Keratinocyte (primary cell): ENCODE results near the gene PCYOX1L. TPM values are rescaled to one million over a fixed set of nuclear protein-coding genes. Genes with fewer than 3 reads are reported as not detected.

Experiments used
- DNase-seq: peaks from one replicate; pipeline ENCODE4 v3.0.0-alpha.2; 2011; ENCODE audit warnings: low read depth, missing footprints, low spot score
- FAIRE-seq: peaks from 2 replicates; lab custom pipeline; 2011; peaks lifted over from hg19 to GRCh38; lab: Jason Lieb, UNC
- H2AFZ ChIP-seq: 2 replicates; pipeline ENCODE4 v1.6.0; 2012; ENCODE audit warnings: low read length, control low read depth, inconsistent platforms; ENCODE audit not compliant: control insufficient read depth
- H3K27ac ChIP-seq: 2 replicates; pipeline ENCODE4 v1.5.1; 2011; ENCODE audit warnings: low read length; ENCODE audit not compliant: control insufficient read depth, insufficient read depth
- H3K27me3 ChIP-seq: 3 replicates; pipeline ENCODE4 v1.6.0; 2011; ENCODE audit warnings: low read length; ENCODE audit not compliant: control insufficient read depth, insufficient read depth; ENCODE audit errors: extremely low read depth
- H3K36me3 ChIP-seq, 2 experiments: 2 replicates in 1 of 2; 3 replicates in 1 of 2; pipeline ENCODE4 v1.5.1; 2011; ENCODE audit warnings: low read length in 2 of 2, mild to moderate bottlenecking in 1 of 2; ENCODE audit not compliant: control insufficient read depth in 2 of 2, insufficient read depth in 2 of 2; ENCODE audit errors: extremely low read depth in 1 of 2
- H3K4me1 ChIP-seq: 3 replicates; pipeline ENCODE4 v1.5.1; 2011; ENCODE audit warnings: low read length; ENCODE audit not compliant: control insufficient read depth, insufficient read depth; ENCODE audit errors: extremely low read depth
- H3K4me2 ChIP-seq: 3 replicates; pipeline ENCODE4 v1.6.0; 2011; ENCODE audit warnings: low read depth, low read length; ENCODE audit not compliant: control insufficient read depth, insufficient read depth; ENCODE audit errors: extremely low read depth
- H3K4me3 ChIP-seq, 3 experiments: fragments of 200-600 bp in 1 of 3; sonication (generic) in 1 of 3; 2 replicates in 2 of 3; 3 replicates in 1 of 3; pipeline ENCODE4 v1.5.1; 2011 to 2016; ENCODE audit warnings: low read length in 3 of 3, mild to moderate bottlenecking in 3 of 3, control low read depth in 2 of 3, inconsistent platforms in 1 of 3, low read depth in 1 of 3, mixed read lengths in 1 of 3, mixed run types in 1 of 3, moderate library complexity in 1 of 3; ENCODE audit not compliant: control insufficient read depth in 2 of 3, insufficient read depth in 2 of 3; ENCODE audit errors: extremely low read depth in 1 of 3
- H3K79me2 ChIP-seq: 2 replicates; pipeline ENCODE4 v1.6.0; 2012; ENCODE audit warnings: low read length; ENCODE audit not compliant: control insufficient read depth, insufficient read depth
- H3K9ac ChIP-seq: 3 replicates; pipeline ENCODE4 v1.6.0; 2011; ENCODE audit warnings: low read length; ENCODE audit not compliant: control insufficient read depth, insufficient read depth; ENCODE audit errors: extremely low read depth
- H3K9me1 ChIP-seq: 3 replicates; pipeline ENCODE4 v1.6.0; 2011; ENCODE audit warnings: low read length; ENCODE audit not compliant: control insufficient read depth, insufficient read depth; ENCODE audit errors: extremely low read depth
- H3K9me3 ChIP-seq: 2 replicates; pipeline ENCODE4 v1.5.1; 2012; ENCODE audit warnings: low read depth, low read length; ENCODE audit not compliant: control insufficient read depth
- H4K20me1 ChIP-seq: 3 replicates; pipeline ENCODE4 v1.6.0; 2011; ENCODE audit warnings: low read length; ENCODE audit not compliant: control insufficient read depth, insufficient read depth; ENCODE audit errors: extremely low read depth
- CTCF ChIP-seq, 3 experiments: IDR thresholded peaks in 1 of 3; conservative IDR thresholded peaks in 1 of 3; optimal IDR thresholded peaks in 1 of 3; 2 replicates in 2 of 3; 3 replicates in 1 of 3; pipeline versions ENCODE3 to v1.5.1; 2011; ENCODE audit warnings: low read length in 3 of 3, mild to moderate bottlenecking in 3 of 3, moderate library complexity in 2 of 3, control low read depth in 1 of 3, inconsistent platforms in 1 of 3; ENCODE audit not compliant: insufficient read depth in 2 of 3; ENCODE audit errors: extremely low read depth in 1 of 3
- EZH2 ChIP-seq: IDR thresholded peaks from one replicate; pipeline ENCODE4 v1.6.1; 2012; ENCODE audit warnings: inconsistent platforms, mild to moderate bottlenecking, low read length, moderate library complexity
- dilution Hi-C: fragments of 300-500 bp; cut with MboI; formaldehyde crosslinking; loops from one replicate; pipeline ENCODE4 v1.7.0; 2020; ENCODE audit warnings: low sequenced_read_pairs; ENCODE audit not compliant: extremely low pct_ligation_motif_present
- polyA plus RNA-seq, 5 experiments: library from polyadenylated mRNA; depleted of rRNA in 3 of 5; stranded (reverse) in 3 of 5; stranded (forward) in 1 of 5; unstranded in 1 of 5; fragments of >200 nt; gene quantifications; 1 replicate in 1 of 5; 2 replicates in 3 of 5; 3 replicates in 1 of 5; pipeline versions ENCODE4 v1.2.1 to v1.2.3, GENCODE V29; 2011 to 2012; ENCODE audit warnings: missing spikeins in 2 of 5, low read depth in 1 of 5, low replicate concordance in 1 of 5

Gene PCYOX1L
- polyA plus RNA-seq, 1 donor (not counting 4 experiments of a cell fraction or from before 2014, with no cell fraction given) = 9.5 TPM

DNA sequence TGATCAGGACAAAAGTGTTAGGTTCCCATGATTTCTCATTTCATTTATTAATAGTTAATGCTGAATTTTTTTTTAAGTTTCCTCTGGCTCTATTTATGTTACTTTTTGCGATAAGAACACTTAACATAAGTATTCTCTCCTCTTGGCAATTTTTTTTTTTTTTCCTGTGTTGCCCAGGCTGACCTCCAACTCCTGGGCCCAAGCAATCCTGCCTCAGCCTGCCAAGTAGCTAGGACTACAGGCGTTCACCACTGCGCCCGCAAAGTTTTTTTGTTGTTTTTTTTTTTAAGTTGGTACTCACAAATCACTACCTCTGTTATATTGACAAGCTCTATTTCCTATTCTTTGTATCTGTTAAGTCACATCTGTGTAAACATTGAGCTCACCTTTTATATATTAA, 5.7 kb upstream of the PCYOX1L start:
- H3K4me1 ChIP-seq = peaks cover 6% of the 10 kb centered on the region
- no peak overlapping the region for H3K9ac ChIP-seq
- peaks cover 7% of the 10 kb centered on the region for H4K20me1 ChIP-seq
- no peak overlapping the region for H3K4me2 ChIP-seq
- no peak overlapping the region for H3K27ac ChIP-seq
- DNase-seq (no peak), FAIRE-seq (no peak)
- no peaks in the 10 kb centered on the region for H3K9me1 ChIP-seq
- H3K4me3 ChIP-seq = no peak overlapping the region
- peaks cover 17 to 35% of the 10 kb centered on the region in 2 experiments for H3K36me3 ChIP-seq
- H3K27me3 ChIP-seq = no peaks in the 10 kb centered on the region
- peaks cover 34% of the 10 kb centered on the region for H3K79me2 ChIP-seq
- dilution Hi-C loops = no loop called here
- TF ChIP-seq EZH2 (no peak), CTCF (optimal IDR thresholded peaks at IDR 0.05 in 1 of 3, IDR thresholded peaks at IDR 0.05 in 1 of 3, conservative IDR thresholded peaks at IDR 0.05 in 1 of 3; ENCODE audit: extremely low read depth in 1 of 3, insufficient read depth in 2 of 3, low read length in 3 of 3) (no peak)
- H3K9me3 ChIP-seq = no peaks in the 10 kb centered on the region
- H2AFZ ChIP-seq = no peak overlapping the region

DNA sequence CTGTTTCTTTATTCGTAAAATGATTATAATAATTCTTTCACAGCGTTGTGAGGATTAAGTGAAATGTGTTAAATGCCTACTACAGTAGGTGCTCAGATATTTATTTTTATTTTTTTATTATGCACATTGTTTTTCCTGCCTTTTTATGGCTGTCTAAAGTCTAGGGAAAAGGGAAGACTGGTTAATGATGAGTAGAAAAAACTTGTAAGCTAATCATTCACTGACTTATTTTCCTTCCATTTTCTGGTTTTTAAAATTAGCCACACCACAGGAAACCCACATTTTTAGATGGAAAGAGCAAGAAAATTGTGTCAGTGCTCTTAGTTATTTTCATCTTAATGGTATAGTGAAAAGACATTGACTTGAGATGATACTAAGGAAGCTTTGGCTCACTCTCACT, 3.9 kb upstream of the PCYOX1L start:
- TF ChIP-seq CTCF (optimal IDR thresholded peaks at IDR 0.05 in 1 of 3, IDR thresholded peaks at IDR 0.05 in 1 of 3, conservative IDR thresholded peaks at IDR 0.05 in 1 of 3; ENCODE audit: extremely low read depth in 1 of 3, insufficient read depth in 2 of 3, low read length in 3 of 3) = no peak
- TF ChIP-seq EZH2 = no peak
- FAIRE-seq = no peak
- Histone ChIP-seq H2AFZ (no peak overlapping the region), H3K4me3 (no peak overlapping the region), H4K20me1 (peaks cover 7% of the 10 kb centered on the region), H3K27me3 (no peaks in the 10 kb centered on the region), H3K79me2 (peaks cover 23% of the 10 kb centered on the region), H3K9ac (no peak overlapping the region), H3K4me2 (no peak overlapping the region), H3K4me1 (peaks cover 7% of the 10 kb centered on the region), H3K36me3 (peaks cover 15 to 23% of the 10 kb centered on the region in 2 experiments), H3K9me1 (no peaks in the 10 kb centered on the region), H3K27ac (no peak overlapping the region), H3K9me3 (no peaks in the 10 kb centered on the region)
- dilution Hi-C loops = no loop called here
- DNase-seq = no peak
